Measurements from ENCODE around the gene OR1F1.

DNA sequence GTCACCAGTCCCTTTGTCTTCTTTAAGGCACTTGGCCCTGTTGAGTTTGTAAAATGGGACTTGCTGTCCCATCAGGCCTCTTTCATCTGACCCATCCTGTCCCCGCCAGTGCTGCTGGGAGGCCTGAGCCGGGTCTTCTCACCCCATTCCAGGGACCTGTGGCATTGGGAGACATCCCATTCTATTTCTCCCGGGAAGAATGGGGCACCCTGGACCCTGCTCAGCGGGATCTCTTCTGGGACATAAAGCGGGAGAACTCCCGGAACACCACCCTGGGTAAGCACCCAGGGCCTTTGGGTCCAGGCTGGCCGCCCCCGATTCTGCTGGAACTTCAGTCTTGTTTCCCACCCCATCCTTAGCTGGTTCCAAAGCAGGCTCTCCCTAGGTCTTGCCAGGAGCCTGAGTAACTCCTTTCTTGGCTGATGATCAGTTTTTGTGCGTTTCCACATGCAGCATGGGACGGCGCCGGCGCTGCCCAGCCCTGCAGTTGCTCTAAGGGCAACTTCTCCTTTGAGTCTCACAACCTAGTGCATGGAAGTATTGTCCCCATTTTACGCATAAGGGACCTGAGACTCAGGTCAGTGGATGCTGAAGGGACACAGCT is 49.1 kb upstream of the OR1F1 start:
- TF ChIP-seq, protein P1, sequence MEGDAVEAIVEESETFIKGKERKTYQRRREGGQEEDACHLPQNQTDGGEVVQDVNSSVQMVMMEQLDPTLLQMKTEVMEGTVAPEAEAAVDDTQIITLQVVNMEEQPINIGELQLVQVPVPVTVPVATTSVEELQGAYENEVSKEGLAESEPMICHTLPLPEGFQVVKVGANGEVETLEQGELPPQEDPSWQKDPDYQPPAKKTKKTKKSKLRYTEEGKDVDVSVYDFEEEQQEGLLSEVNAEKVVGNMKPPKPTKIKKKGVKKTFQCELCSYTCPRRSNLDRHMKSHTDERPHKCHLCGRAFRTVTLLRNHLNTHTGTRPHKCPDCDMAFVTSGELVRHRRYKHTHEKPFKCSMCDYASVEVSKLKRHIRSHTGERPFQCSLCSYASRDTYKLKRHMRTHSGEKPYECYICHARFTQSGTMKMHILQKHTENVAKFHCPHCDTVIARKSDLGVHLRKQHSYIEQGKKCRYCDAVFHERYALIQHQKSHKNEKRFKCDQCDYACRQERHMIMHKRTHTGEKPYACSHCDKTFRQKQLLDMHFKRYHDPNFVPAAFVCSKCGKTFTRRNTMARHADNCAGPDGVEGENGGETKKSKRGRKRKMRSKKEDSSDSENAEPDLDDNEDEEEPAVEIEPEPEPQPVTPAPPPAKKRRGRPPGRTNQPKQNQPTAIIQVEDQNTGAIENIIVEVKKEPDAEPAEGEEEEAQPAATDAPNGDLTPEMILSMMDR (IDR thresholded peaks at IDR 0.05): no peak
- TF ChIP-seq POLR2A (IDR thresholded peaks at IDR 0.05) (no peak), POLR2AphosphoS5 (IDR thresholded peaks at IDR 0.05) (no peak), EP300 (IDR thresholded peaks at IDR 0.05) (no peak)

All from stomach (tissue), 4 donors.